ENCODE results near the gene THUMPD1.
"Not testable (repeated sequence)": the region's sequence is repeated elsewhere in the genome, so short reads cannot be mapped to it uniquely, and the experiment has no call there.

The THUMPD1 gene

GRCh38 chr16:20694096-20694495 lies 47.5 kb downstream of the THUMPD1 start:
- H3K27ac Mint-ChIP-seq; H3K4me1 Mint-ChIP-seq (ENCODE audit: low read depth); H3K36me3 Mint-ChIP-seq (ENCODE audit: low read depth); H3K4me3 Mint-ChIP-seq; H3K9me3 Mint-ChIP-seq: not testable (repeated sequence)
- H3K27me3 Mint-ChIP-seq = peaks cover 11% of the 10 kb centered on the region

- Mint-ChIP-seq H3K27me3 (peaks cover 6% of the 10 kb centered on the region), H3K4me3 (no peak overlapping the region), H3K27ac (no peak overlapping the region), H3K9me3 (no peaks in the 10 kb centered on the region), H3K4me1 (ENCODE audit: low read depth) (peaks cover 2% of the 10 kb centered on the region), H3K36me3 (ENCODE audit: low read depth) (peaks cover 3% of the 10 kb centered on the region)
These were observed 52.0 kb downstream of the THUMPD1 start for GRCh38 chr16:20689668-20690067.

- Mint-ChIP-seq H3K9me3 (no peaks in the 10 kb centered on the region), H3K36me3 (ENCODE audit: low read depth) (peaks cover 8% of the 10 kb centered on the region), H3K4me1 (ENCODE audit: low read depth) (peaks cover 14% of the 10 kb centered on the region), H3K4me3 (no peak overlapping the region), H3K27me3 (no peaks in the 10 kb centered on the region), H3K27ac (peak overlapping the region; percentile 80)
These were observed 57.8 kb downstream of the THUMPD1 start for GRCh38 chr16:20683812-20684211.
